Measurements from ENCODE around the gene NELFA. TPM values are rescaled to one million over a fixed set of nuclear protein-coding genes. Genes with fewer than 3 reads are reported as not detected.
"Not testable (repeated sequence)": the region's sequence is repeated elsewhere in the genome, so short reads cannot be mapped to it uniquely, and the experiment has no call there.

NELFA gene
- total RNA-seq, 2 experiments from 2014 or later: 44.1 to 45.3 TPM

DNA sequence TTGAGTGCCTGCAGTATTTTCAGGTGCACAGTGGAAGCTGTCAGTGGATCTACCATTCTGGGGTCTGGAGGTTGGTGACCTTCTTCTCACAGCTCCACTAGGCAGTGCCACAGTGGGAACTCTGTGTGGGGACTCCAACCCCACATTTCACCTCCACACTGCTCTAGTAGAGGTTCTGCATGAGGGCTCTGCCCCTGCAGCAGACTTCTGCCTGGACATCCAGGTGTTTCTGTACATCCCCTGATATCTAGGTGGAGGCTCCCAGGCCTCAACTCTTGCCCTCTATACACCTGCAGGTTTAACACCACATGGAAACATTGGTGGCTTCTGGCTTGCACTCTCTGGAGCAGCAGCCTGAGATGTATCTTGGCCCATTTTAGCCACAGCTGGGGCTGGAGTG lies 17.0 kb upstream of the NELFA start:
- H3K4me1 Mint-ChIP-seq (ENCODE audit: low read depth): no peaks in the 10 kb centered on the region
- no peak overlapping the region for H3K27ac Mint-ChIP-seq
- no peak overlapping the region for H3K4me3 Mint-ChIP-seq
- H3K36me3 Mint-ChIP-seq (ENCODE audit: low read depth): peaks cover 2% of the 10 kb centered on the region
- intact Hi-C loops (cut with micrococcal nuclease): no loop called here
- CTCF ChIA-PET: no interaction called here
- peaks cover 30% of the 10 kb centered on the region for H3K27me3 Mint-ChIP-seq (ENCODE audit: low read depth)
- peaks cover 4% of the 10 kb centered on the region for H3K9me3 Mint-ChIP-seq
- DNase-seq: no peak

GRCh38 chr4:2024683-2025082 lies 15.9 kb upstream of the NELFA start:
- Mint-ChIP-seq H3K27me3 (ENCODE audit: low read depth) (peaks cover 23% of the 10 kb centered on the region), H3K36me3 (ENCODE audit: low read depth) (peaks cover 2% of the 10 kb centered on the region), H3K4me3 (no peak overlapping the region), H3K27ac (no peak overlapping the region), H3K4me1 (ENCODE audit: low read depth) (no peaks in the 10 kb centered on the region), H3K9me3 (peaks cover 4% of the 10 kb centered on the region)
- CTCF ChIA-PET: no interaction called here
- intact Hi-C loops (cut with micrococcal nuclease): no loop called here
- no peak for DNase-seq

DNA sequence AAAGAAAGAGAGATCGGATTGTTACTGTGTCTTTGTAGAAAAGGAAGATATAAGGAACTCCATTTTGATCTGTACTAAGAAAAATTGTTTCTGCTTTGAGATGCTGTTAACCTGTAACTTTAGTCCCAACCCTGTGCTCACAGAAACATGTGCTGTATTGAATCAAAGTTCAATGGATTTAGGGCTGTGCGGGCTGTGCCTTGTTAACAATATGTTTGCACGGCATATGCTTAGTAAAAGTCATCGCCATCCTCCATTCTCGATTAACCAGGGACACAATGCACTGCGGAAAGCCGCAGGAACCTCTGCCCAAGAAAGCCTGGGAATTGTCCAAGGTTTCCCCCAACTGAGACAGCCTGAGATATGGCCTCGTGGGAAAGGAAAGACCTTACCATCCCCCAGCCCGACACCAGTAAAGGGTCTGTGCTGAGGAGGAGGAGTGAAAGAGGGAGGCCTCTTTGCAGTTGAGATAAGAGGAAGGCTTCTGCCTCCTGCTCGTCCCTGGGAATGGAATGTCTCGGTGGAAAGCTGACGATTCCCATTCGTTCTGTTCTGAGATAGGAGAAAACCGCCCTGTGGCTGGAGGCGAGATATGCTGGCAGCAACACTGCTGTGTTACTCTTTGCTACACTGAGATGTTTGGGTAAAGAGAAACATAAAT lies 12.7 kb upstream of the NELFA start:
- H3K4me3 Mint-ChIP-seq; intact Hi-C loops (cut with micrococcal nuclease); CTCF ChIA-PET; DNase-seq; H3K27ac Mint-ChIP-seq; H3K4me1 Mint-ChIP-seq (ENCODE audit: low read depth); H3K9me3 Mint-ChIP-seq; H3K36me3 Mint-ChIP-seq (ENCODE audit: low read depth): not testable (repeated sequence)
- H3K27me3 Mint-ChIP-seq (ENCODE audit: low read depth): peaks cover 23% of the 10 kb centered on the region

- intact Hi-C loops (cut with micrococcal nuclease): no loop called here
- H3K27ac Mint-ChIP-seq: no peak overlapping the region
- H3K27me3 Mint-ChIP-seq (ENCODE audit: low read depth): no peaks in the 10 kb centered on the region
- H3K9me3 Mint-ChIP-seq: no peaks in the 10 kb centered on the region
- H3K36me3 Mint-ChIP-seq (ENCODE audit: low read depth): no peaks in the 10 kb centered on the region
- CTCF ChIA-PET: no interaction called here
- H3K4me3 Mint-ChIP-seq: no peak overlapping the region
- DNase-seq: no peak
- peaks cover 5% of the 10 kb centered on the region for H3K4me1 Mint-ChIP-seq (ENCODE audit: low read depth)
These were observed 6.2 kb upstream of the NELFA start for GRCh38 chr4:2015008-2015407.

- H3K4me3 Mint-ChIP-seq: no peak overlapping the region
- CTCF ChIA-PET: interaction anchor here (0.7 kb wide), 1 partner anchor 136 kb away, joined by 3 read pairs; no protein-coding TSS in a partner anchor
- H3K27ac Mint-ChIP-seq: no peak overlapping the region
- no peaks in the 10 kb centered on the region for H3K9me3 Mint-ChIP-seq
- H3K27me3 Mint-ChIP-seq (ENCODE audit: low read depth): no peaks in the 10 kb centered on the region
- intact Hi-C loops (cut with micrococcal nuclease): no loop called here
- H3K4me1 Mint-ChIP-seq (ENCODE audit: low read depth): peaks cover 18% of the 10 kb centered on the region
- no peak for DNase-seq
- no peaks in the 10 kb centered on the region for H3K36me3 Mint-ChIP-seq (ENCODE audit: low read depth)
These were observed 2.8 kb upstream of the NELFA start for GRCh38 chr4:2011583-2011982.

- Mint-ChIP-seq H3K36me3 (ENCODE audit: low read depth) (peaks cover 2% of the 10 kb centered on the region), H3K9me3 (no peaks in the 10 kb centered on the region), H3K4me1 (ENCODE audit: low read depth) (peaks cover 29% of the 10 kb centered on the region), H3K27me3 (ENCODE audit: low read depth) (no peaks in the 10 kb centered on the region), H3K27ac (peak overlapping the region; percentile 87), H3K4me3 (peak overlapping the region; percentile 85)
- DNase-seq: peak; percentile 77
- intact Hi-C loops (cut with micrococcal nuclease): loop anchor here (1.0 to 2.0 kb wide), 8 partner anchors 32 to 761 kb away; partner anchors contain the start of genes CTBP1, HAUS3, LETM1 and MXD4
- CTCF ChIA-PET: interaction anchor here (0.6 to 1.3 kb wide), 3 partner anchors 27 to 110 kb away, joined by 3 read pairs; no protein-coding TSS in a partner anchor
These were observed 968 bp upstream of the NELFA start for GRCh38 chr4:2009651-2010233.

- Mint-ChIP-seq H3K4me3 (peak overlapping the region; percentile 85), H3K27ac (peak overlapping the region; percentile 87), H3K27me3 (ENCODE audit: low read depth) (no peaks in the 10 kb centered on the region), H3K9me3 (no peaks in the 10 kb centered on the region), H3K4me1 (ENCODE audit: low read depth) (peaks cover 29% of the 10 kb centered on the region), H3K36me3 (ENCODE audit: low read depth) (peaks cover 5% of the 10 kb centered on the region)
- intact Hi-C loops (cut with micrococcal nuclease): loop anchor here (1.0 to 2.0 kb wide), 3 partner anchors 138 to 760 kb away; partner anchors contain the start of gene CTBP1
- CTCF ChIA-PET: interaction anchor here (0.6 to 1.2 kb wide), 2 partner anchors 21 to 28 kb away, joined by 3 to 4 read pairs; no protein-coding TSS in a partner anchor
- DNase-seq: no peak
These were observed 178 bp downstream of the NELFA start for GRCh38 chr4:2008671-2008920.

DNA sequence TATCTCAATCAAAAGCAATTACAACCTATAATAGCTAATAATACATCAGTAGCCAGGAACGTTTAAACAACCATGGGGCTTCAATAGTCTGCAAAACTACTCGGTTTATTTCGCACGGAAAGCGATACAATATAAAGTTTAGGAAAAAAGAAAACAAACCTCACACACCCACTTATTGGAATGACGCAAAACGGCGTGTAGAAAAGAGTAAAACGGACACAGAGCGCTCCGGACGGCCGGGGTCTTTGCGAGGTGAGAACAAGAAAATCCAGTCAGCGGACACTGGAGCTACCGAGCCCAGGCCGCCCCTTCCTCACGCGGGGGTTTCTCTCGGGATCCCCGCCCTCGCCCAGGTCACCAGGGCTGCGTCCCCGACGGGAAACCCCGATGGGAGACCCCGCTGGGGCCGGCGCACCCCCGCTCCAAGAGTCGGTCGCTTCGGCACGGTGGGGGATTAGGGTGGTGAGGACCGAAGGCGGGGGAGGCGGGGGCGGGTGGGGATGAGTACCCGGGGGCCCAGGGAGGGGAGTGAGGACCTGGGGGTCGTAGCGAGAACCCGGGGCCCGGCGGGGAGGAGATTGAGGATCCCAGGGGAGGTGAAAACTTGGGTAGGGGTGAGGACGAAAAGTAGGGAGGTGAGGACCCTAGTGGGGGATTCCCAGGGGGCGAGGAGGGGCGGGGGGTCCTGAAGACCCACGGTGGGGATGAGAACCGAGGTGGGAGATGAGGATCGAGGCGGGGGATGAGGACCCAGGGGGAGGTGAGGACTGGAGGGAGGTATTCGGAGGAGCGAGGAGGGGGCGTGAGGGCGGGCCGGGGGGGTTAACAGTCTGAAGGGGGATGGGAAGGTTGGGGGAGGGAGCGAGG lies 737 bp downstream of the NELFA start:
- Mint-ChIP-seq H3K9me3 (no peaks in the 10 kb centered on the region), H3K27me3 (ENCODE audit: low read depth) (no peaks in the 10 kb centered on the region), H3K4me1 (ENCODE audit: low read depth) (peaks cover 34% of the 10 kb centered on the region), H3K36me3 (ENCODE audit: low read depth) (peaks cover 10% of the 10 kb centered on the region), H3K27ac (peak overlapping the region; percentile 87), H3K4me3 (peak overlapping the region; percentile 85)
- CTCF ChIA-PET: no interaction called here
- no peak for DNase-seq
- intact Hi-C loops (cut with micrococcal nuclease): loop anchor here (1.0 to 2.0 kb wide), 3 partner anchors 138 to 759 kb away; partner anchors contain the start of gene CTBP1

DNA sequence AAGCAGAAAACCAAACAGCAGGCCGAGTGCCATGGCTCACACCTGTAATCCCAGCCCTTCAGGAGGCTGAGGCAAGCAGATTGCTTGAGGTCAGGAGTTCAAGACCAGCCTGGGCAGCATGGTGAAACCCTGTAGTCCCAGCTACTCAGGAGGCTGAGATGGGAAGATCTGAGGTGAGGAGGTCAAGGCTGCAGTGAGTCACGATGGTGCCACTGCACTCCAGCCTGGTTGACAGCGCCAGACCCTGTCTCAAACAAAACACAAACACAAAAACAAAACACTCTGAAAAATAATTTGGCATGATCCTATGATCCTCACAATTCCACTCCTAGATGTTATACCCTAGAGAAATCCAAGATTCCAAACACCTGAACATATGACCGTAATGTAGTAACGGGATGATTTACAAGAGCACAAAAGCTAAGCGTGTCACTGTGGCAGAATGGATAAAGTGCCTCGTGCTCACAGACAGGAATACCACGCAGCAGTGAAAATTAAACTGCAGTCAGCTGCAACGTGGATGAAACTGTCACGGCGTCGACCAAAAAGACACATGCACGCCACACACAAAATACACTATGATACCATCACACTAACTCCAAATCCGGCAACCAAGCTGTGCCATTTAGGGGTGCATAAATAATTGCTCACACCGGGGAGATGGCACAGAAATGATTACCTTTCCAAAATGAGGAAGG lies 1.7 kb downstream of the NELFA start:
- Mint-ChIP-seq H3K4me1 (ENCODE audit: low read depth) (peaks cover 43% of the 10 kb centered on the region), H3K27ac (no peak overlapping the region), H3K4me3 (peak overlapping the region; percentile 85), H3K27me3 (ENCODE audit: low read depth) (no peaks in the 10 kb centered on the region), H3K36me3 (ENCODE audit: low read depth) (peaks cover 18% of the 10 kb centered on the region), H3K9me3 (no peaks in the 10 kb centered on the region)
- intact Hi-C loops (cut with micrococcal nuclease): no loop called here
- no peak for DNase-seq
- CTCF ChIA-PET: interaction anchor here (1.4 kb wide), 1 partner anchor 12 kb away, joined by 5 read pairs; no protein-coding TSS in a partner anchor

DNA sequence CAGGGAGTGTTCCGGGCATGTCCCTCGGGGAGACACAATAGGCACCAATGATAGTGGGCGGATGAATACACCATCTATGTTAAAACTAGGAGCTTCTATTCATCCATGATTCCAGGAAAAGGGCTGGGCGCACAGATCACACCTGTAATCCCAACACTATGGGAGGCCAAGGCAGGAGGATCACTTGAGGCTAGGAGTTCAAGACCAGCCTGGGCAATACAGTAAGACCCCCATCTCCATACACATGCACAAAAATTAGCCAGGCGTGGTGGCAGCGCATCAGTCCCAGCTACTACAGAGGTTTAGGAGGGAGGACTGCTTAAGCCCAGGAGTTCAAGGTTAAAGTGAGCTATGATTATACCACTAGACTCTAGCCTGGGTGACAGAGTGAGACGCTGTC lies 2.4 kb downstream of the NELFA start:
- Mint-ChIP-seq H3K4me3 (no peak overlapping the region), H3K36me3 (ENCODE audit: low read depth) (peaks cover 18% of the 10 kb centered on the region), H3K27me3 (ENCODE audit: low read depth) (no peaks in the 10 kb centered on the region), H3K27ac (no peak overlapping the region), H3K4me1 (ENCODE audit: low read depth) (peaks cover 43% of the 10 kb centered on the region), H3K9me3 (no peaks in the 10 kb centered on the region)
- CTCF ChIA-PET: interaction anchor here (1.4 kb wide), 1 partner anchor 11 kb away, joined by 5 read pairs; no protein-coding TSS in a partner anchor
- DNase-seq: no peak
- intact Hi-C loops (cut with micrococcal nuclease): no loop called here

DNA sequence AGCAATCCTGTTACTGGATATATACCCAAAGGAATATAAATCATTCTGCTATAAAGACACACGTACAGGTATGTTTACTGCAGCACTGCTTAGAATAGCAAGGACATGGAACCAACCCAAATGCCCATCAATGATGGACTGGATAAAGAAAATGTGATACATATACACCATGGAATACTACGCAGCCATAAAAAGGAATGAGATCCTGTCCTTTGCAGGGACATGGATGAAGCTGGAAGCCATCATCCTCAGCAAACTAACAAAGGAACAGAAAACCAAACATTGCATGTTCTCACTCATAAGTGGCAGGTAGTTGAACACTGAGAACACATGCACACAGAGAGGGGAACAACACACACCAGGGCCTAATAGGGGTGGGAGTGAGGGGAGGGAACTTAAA lies 5.4 kb downstream of the NELFA start:
- H3K27me3 Mint-ChIP-seq (ENCODE audit: low read depth); intact Hi-C loops (cut with micrococcal nuclease); H3K4me3 Mint-ChIP-seq; H3K27ac Mint-ChIP-seq; CTCF ChIA-PET; DNase-seq: not testable (repeated sequence)
- Mint-ChIP-seq H3K9me3 (peaks cover 19% of the 10 kb centered on the region), H3K36me3 (ENCODE audit: low read depth) (peaks cover 46% of the 10 kb centered on the region), H3K4me1 (ENCODE audit: low read depth) (peaks cover 56% of the 10 kb centered on the region)

DNA sequence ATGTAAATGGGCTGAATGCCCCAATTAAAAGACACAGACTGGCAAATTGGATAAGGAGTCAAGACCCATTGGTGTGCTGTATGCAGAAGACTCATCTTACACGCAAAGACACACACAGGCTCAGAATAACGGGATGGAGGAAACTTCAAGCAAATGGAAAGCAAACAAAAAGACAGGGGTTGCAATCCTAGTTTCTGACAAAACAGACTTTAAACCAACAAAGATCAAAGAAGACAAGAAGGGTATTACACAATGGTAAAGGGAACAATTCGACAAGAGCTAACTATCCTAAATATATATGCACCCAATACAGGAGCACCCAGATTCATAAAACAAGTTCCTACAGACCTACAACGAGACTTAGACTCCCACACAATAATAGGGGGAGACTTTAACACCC lies 9.5 kb downstream of the NELFA start:
- H3K27ac Mint-ChIP-seq; intact Hi-C loops (cut with micrococcal nuclease); DNase-seq; H3K4me3 Mint-ChIP-seq; H3K27me3 Mint-ChIP-seq (ENCODE audit: low read depth): not testable (repeated sequence)
- peaks cover 47% of the 10 kb centered on the region for H3K4me1 Mint-ChIP-seq (ENCODE audit: low read depth)
- H3K9me3 Mint-ChIP-seq: peaks cover 36% of the 10 kb centered on the region
- H3K36me3 Mint-ChIP-seq (ENCODE audit: low read depth): peaks cover 75% of the 10 kb centered on the region
- CTCF ChIA-PET: interaction anchor here (1.0 kb wide), 1 partner anchor 100 kb away, joined by 3 read pairs; no protein-coding TSS in a partner anchor

Data from activated naive CD4-positive, alpha-beta T cell treated with anti-CD3 and anti-CD28 coated beads for 36 hours (primary cell).